ENCODE measurements around the gene ACSBG1. TPM values are rescaled to one million over a fixed set of nuclear protein-coding genes. Genes with fewer than 3 reads are reported as not detected.

Gene ACSBG1
- polyA plus RNA-seq, 1 donor from 2014 or later = 0.32 TPM

GRCh38 chr15:78205856-78206255 lies 28.5 kb downstream of the ACSBG1 start:
- Histone ChIP-seq H2AFZ (ENCODE audit: low read depth, low read length) (no peak overlapping the region), H3F3A (ENCODE audit: insufficient read depth, low read length, poor library complexity, severe bottlenecking) (no peaks in the 10 kb centered on the region), H3K36me3 (ENCODE audit: insufficient read depth, low read length) (no peaks in the 10 kb centered on the region), H3K4me2 (ENCODE audit: low read length) (no peak overlapping the region), H3K9ac (ENCODE audit: low read length) (no peak overlapping the region), H3K79me2 (replicated peaks; ENCODE audit: insufficient read depth, low read length) (no peaks in the 10 kb centered on the region), H4K20me1 (ENCODE audit: insufficient read depth) (no peaks in the 10 kb centered on the region), H3K4me3 (ENCODE audit: low read length) (no peak overlapping the region), H3K27ac (ENCODE audit: low read length) (no peak overlapping the region), H3K9me2 (ENCODE audit: insufficient read depth, low read length) (no peaks in the 10 kb centered on the region), H3K9me3 (ENCODE audit: low read length) (no peaks in the 10 kb centered on the region), H3K27me3 (ENCODE audit: insufficient read depth, low read depth, low read length) (no peaks in the 10 kb centered on the region)
- TF ChIP-seq SMC3 (conservative IDR thresholded peaks at IDR 0.05; ENCODE audit: poor library complexity) = no peak
- TF ChIP-seq, protein P1, sequence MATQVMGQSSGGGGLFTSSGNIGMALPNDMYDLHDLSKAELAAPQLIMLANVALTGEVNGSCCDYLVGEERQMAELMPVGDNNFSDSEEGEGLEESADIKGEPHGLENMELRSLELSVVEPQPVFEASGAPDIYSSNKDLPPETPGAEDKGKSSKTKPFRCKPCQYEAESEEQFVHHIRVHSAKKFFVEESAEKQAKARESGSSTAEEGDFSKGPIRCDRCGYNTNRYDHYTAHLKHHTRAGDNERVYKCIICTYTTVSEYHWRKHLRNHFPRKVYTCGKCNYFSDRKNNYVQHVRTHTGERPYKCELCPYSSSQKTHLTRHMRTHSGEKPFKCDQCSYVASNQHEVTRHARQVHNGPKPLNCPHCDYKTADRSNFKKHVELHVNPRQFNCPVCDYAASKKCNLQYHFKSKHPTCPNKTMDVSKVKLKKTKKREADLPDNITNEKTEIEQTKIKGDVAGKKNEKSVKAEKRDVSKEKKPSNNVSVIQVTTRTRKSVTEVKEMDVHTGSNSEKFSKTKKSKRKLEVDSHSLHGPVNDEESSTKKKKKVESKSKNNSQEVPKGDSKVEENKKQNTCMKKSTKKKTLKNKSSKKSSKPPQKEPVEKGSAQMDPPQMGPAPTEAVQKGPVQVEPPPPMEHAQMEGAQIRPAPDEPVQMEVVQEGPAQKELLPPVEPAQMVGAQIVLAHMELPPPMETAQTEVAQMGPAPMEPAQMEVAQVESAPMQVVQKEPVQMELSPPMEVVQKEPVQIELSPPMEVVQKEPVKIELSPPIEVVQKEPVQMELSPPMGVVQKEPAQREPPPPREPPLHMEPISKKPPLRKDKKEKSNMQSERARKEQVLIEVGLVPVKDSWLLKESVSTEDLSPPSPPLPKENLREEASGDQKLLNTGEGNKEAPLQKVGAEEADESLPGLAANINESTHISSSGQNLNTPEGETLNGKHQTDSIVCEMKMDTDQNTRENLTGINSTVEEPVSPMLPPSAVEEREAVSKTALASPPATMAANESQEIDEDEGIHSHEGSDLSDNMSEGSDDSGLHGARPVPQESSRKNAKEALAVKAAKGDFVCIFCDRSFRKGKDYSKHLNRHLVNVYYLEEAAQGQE (IDR thresholded peaks at IDR 0.05; ENCODE audit: borderline replicate concordance) = no peak
- TF ChIP-seq, protein P2, sequence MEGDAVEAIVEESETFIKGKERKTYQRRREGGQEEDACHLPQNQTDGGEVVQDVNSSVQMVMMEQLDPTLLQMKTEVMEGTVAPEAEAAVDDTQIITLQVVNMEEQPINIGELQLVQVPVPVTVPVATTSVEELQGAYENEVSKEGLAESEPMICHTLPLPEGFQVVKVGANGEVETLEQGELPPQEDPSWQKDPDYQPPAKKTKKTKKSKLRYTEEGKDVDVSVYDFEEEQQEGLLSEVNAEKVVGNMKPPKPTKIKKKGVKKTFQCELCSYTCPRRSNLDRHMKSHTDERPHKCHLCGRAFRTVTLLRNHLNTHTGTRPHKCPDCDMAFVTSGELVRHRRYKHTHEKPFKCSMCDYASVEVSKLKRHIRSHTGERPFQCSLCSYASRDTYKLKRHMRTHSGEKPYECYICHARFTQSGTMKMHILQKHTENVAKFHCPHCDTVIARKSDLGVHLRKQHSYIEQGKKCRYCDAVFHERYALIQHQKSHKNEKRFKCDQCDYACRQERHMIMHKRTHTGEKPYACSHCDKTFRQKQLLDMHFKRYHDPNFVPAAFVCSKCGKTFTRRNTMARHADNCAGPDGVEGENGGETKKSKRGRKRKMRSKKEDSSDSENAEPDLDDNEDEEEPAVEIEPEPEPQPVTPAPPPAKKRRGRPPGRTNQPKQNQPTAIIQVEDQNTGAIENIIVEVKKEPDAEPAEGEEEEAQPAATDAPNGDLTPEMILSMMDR (IDR thresholded peaks at IDR 0.05; ENCODE audit: poor library complexity, severe bottlenecking) = no peak
- no peak for TF ChIP-seq EP300 (conservative IDR thresholded peaks at IDR 0.05; ENCODE audit: poor library complexity, severe bottlenecking)
- no peak for TF ChIP-seq POLR2AphosphoS5 (IDR thresholded peaks at IDR 0.05)
- no peak for TF ChIP-seq EZH2 (IDR thresholded peaks at IDR 0.05; ENCODE audit: borderline replicate concordance, insufficient read depth, low read length, poor library complexity, severe bottlenecking)
- TF ChIP-seq MXI1 (conservative IDR thresholded peaks at IDR 0.05; ENCODE audit: poor library complexity, severe bottlenecking) = no peak
- TF ChIP-seq TAF1 (IDR thresholded peaks at IDR 0.05; ENCODE audit: low read depth) = no peak

DNA sequence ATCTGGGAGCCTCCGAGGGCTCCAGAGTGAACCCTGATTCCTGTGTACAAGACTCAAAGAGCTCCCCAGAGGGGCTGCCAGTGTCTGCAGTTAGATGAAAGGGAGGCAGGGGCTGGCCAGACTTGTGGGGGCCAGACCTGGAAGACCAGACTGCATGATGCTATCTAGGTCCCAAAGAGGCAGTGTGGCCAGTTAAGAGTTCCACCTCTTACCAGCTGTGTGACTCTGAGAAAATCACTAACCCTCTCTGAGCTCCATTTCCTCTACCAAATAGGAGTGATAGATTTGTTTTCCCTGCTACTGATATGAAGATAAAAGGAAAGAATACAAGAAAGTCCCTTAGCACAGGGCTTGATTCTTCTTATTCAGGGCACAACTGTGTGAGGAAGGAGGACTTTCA lies 29.0 kb downstream of the ACSBG1 start:
- no peak for TF ChIP-seq TAF1 (IDR thresholded peaks at IDR 0.05; ENCODE audit: low read depth)
- TF ChIP-seq EP300 (conservative IDR thresholded peaks at IDR 0.05; ENCODE audit: poor library complexity, severe bottlenecking) = no peak
- no peak for TF ChIP-seq EZH2 (IDR thresholded peaks at IDR 0.05; ENCODE audit: borderline replicate concordance, insufficient read depth, low read length, poor library complexity, severe bottlenecking)
- no peak for TF ChIP-seq SMC3 (conservative IDR thresholded peaks at IDR 0.05; ENCODE audit: poor library complexity)
- TF ChIP-seq, protein P1 (IDR thresholded peaks at IDR 0.05; ENCODE audit: borderline replicate concordance) = no peak
- TF ChIP-seq POLR2AphosphoS5 (IDR thresholded peaks at IDR 0.05) = no peak
- TF ChIP-seq, protein P2 (IDR thresholded peaks at IDR 0.05; ENCODE audit: poor library complexity, severe bottlenecking) = no peak
- TF ChIP-seq RAD21 (conservative IDR thresholded peaks at IDR 0.05) = no peak
- Histone ChIP-seq H3K9me3 (ENCODE audit: low read length) (no peaks in the 10 kb centered on the region), H3K4me3 (ENCODE audit: low read length) (no peak overlapping the region), H3K27me3 (ENCODE audit: insufficient read depth, low read depth, low read length) (no peaks in the 10 kb centered on the region), H2AFZ (ENCODE audit: low read depth, low read length) (no peak overlapping the region), H4K20me1 (ENCODE audit: insufficient read depth) (no peaks in the 10 kb centered on the region), H3K4me2 (ENCODE audit: low read length) (no peak overlapping the region), H3K79me2 (replicated peaks; ENCODE audit: insufficient read depth, low read length) (no peaks in the 10 kb centered on the region), H3K9ac (ENCODE audit: low read length) (no peak overlapping the region), H3K36me3 (ENCODE audit: insufficient read depth, low read length) (no peaks in the 10 kb centered on the region), H3F3A (ENCODE audit: insufficient read depth, low read length, poor library complexity, severe bottlenecking) (no peaks in the 10 kb centered on the region), H3K27ac (ENCODE audit: low read length) (no peak overlapping the region), H3K9me2 (ENCODE audit: insufficient read depth, low read length) (no peaks in the 10 kb centered on the region)
